HG03457 (cell line): ENCODE data around the gene RMP24.

Source experiments
- ATAC-seq: cut with Tn5 transposase; IDR thresholded peaks from one replicate; pipeline ENCODE4 v1.9.1; 2021; ENCODE audit warnings: moderate number of reproducible peaks; ENCODE audit not compliant: unreplicated experiment

The RMP24 gene

GRCh38 chr18:36025025-36025424 is 52.5 kb downstream of the RMP24 start:
- ATAC-seq, result no peak

GRCh38 chr18:36028859-36029258 is 56.4 kb downstream of the RMP24 start:
- ATAC-seq, result no peak
